ENCODE results near the gene PILRA.
"Not testable (repeated sequence)": the region's sequence is repeated elsewhere in the genome, so short reads cannot be mapped to it uniquely, and the experiment has no call there.

The PILRA gene

GRCh38 chr7:100435401-100436304, 62.4 kb downstream of the PILRA start:
- no peak for FAIRE-seq

GRCh38 chr7:100437150-100438100, 64.1 kb downstream of the PILRA start:
- FAIRE-seq: no peak

DNA sequence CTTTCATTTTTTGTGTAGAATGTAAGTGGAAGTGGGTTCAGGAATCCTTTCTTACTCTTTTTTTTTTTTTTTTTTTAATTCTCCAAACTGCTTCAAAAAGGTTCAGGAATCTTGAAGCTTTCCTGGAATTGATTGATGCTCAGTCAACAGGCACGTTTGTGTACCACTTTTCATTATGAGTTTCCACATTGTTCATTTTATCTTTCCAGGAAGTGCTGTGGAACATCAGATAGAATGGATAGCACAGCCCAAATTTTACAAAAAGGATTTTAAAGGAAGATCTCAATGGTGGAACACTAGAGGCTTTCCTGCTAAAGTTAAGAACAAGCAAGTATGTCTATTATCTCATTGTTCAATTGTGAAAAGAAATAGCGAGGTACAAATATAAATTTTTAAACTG, 64.9 kb downstream of the PILRA start:
- FAIRE-seq: no peak

- not testable (repeated sequence) for FAIRE-seq
Measured at GRCh38 chr7:100438731-100439130, 65.4 kb downstream of the PILRA start.

DNA sequence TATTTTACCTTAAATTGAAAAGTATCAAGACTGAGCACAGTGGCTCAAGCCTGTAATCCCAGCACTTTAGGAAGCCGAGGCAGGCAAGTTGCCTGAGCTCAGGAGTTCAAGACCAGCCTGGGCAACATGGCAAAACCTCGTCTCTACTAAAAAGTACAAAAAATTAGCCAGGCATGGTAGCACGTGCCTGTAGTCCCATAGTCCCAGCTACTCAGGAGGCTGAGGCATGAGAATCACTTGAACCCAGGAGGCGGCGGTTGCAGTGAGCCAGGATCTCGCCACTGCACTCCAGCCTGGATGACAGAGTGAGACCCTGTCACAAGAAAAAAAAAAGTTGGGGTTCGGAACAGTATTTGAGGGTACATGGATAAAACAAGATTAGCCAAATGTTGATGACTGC, 66.0 kb downstream of the PILRA start:
- FAIRE-seq: not testable (repeated sequence)

GRCh38 chr7:100441641-100442535, 68.6 kb downstream of the PILRA start:
- FAIRE-seq: no peak

DNA sequence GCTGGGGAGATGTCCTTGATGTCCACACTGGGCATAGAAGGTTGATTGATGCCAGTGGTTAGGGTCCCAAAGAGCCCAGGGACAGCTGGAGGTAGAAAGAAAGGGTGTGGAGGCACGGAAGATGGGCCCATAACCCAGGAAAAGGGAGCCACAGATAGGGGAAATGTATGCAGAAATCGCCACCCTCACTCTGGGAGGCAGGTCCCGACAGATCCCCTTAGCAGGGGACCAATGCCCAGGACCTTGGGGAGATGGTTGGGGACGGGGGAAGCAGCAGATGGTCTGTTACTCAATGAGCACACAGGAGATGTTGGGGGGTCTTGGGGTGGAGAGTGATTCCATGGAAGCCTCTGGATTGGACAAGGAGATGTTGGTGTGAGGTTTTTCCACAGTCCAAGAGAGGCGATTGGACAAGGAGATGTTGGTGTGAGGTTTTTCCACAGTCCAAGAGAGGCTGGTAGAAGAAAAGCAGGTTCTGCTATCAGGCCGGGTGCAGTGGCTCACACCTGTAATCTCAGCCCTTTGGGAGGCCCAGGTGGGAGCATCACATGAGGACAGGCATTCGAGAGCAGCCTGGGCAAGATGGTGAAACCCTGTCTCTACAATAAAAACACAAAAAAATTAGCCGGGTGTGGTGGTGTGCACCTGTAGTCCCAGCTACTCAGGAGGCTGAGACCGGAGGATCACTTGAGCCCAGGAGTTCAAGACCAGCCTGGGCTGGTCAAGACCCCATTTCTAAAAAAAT, 70.0 kb downstream of the PILRA start:
- no peak for FAIRE-seq

GRCh38 chr7:100444311-100445278, 71.3 kb downstream of the PILRA start:
- FAIRE-seq: no peak

DNA sequence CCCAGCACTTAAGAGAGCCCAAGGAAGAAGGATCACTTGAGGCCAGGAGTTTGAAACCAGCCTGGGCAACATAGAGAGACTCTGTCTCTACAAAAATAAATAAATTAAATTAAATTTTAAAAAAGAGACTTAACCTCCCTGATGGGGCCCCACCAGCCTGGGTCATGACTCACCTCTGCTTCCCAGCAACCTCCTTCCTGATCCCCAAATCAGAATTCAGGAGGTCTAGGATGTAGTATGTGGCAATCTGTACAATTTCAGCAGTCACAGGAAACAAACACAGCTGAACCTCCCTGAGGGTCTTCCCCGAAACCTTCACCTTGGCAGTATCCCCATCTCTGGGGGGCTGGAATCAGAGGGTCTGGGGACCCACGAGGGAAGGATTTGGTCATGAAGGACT, 72.8 kb downstream of the PILRA start:
- FAIRE-seq: no peak

DNA sequence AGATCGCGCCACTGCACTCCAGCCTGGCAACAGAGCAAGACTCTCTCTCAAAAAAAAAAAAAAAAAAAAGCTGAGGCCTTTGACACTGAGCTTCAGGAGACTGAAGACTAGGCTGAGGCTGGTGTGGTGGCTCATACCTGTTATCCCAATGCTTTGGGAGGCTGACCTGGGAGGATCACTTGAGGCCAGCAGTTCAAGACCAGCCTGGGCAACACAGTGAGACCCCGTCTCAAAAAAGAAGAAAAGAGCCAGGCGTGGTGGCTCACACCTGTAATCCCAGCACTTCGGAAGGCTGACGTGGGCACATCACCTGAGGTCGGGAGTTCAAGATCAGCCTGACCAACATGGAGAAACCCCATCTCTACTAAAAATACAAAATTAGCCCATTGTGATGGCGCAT, 74.1 kb downstream of the PILRA start:
- FAIRE-seq: not testable (repeated sequence)

DNA sequence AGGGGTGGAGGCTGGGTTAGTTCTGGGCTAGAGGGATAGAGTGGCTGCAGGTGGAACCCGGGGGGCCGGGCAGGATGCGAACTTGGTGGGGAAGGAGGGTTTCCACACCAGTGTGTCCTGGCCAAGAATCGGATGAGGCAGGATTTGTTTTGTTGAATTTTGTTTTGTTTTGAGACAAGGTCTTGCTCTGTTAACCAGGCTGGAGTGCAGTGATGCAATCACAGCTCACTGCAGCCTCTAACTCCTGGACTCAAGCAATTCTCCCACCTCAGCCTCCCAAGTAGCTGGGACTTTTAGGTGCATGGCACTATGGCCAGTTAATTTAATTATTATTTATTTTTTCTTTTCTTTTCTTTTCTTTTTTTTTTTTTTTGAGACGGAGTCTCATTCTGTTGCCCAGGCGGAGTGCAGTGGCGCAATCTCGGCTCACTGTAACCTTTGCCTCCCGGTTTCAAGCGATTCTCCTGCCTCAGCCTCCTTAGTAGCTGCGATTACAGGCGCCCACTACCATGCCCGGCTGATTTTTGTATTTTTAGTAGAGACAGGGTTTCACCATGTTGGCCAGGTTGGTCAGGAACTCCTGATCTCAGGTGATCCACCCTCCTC, 76.0 kb downstream of the PILRA start:
- FAIRE-seq: no peak

Measured in A204.1 (cell line).